Pericardium fibroblast (primary cell): ENCODE data around the gene BCAR3. TPM values are rescaled to one million over a fixed set of nuclear protein-coding genes. Genes with fewer than 3 reads are reported as not detected.

Experiments
- total RNA-seq: library from RNA; depleted of rRNA; stranded (reverse); fragments of >200 nt; gene quantifications from 2 replicates; pipeline ENCODE4 v1.2.3, GENCODE V29; 2015

Gene BCAR3
- 20.9 and 25.3 TPM in 2 replicates for total RNA-seq

DNA sequence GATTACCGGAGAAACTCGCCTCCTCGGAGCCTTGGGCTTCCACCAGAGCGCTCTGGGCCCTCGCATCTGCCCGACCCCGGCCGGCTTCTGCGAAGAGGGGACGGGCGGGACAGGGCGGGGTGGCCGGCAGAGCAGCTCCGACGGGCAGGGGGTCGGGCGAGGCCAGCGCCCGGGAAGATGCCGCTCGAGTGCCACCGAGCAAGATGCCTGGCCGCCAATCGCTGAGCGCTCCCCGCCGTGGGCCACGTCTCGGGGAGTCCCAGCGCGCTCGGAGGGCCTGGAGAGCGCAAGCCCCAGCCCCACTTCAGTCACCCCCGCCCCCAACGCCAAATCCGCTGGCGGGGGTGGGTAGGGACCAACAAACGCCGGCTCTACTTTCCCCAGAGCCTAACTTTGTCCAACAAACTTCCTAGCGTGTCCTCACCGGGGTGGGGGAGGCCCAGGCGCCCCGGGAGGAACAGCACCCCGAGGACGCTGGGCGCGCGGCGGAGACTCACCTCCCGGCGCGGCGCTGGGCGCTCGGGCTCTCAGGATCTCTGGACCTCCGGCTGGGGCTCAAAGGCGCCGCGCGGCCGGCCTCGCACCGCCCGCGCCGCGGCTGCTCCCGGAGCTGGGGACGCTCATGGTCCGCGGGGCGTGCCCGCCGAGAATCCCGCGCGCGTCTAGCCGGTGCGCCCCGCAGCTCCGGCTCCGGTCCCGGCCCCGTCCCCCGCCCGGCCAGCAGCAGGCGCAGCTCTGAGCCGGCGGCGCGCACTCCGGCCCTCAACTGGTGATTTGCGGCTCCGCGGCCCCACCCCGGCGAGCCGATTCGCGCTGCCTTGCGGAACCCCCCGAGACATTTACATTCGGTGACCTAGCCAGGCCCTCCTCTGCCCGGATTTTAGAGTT, at the start of gene BCAR3:
BCAR3 (minus strand) TSS at position 737 of the 888 bp plus-strand sequence. CDS start 6,907 bp downstream, outside the sequence.

Other genes starting within 250 kb of the BCAR3 start
- 11.8 and 20.4 TPM in 2 replicates for gene FNBP1L, start 233.7 kb downstream of the BCAR3 start, total RNA-seq
- 17.6 and 18.3 TPM in 2 replicates for gene DNTTIP2, start 197.4 kb upstream of the BCAR3 start, total RNA-seq
- 10.4 and 12.7 TPM in 2 replicates for gene GCLM, start 227.6 kb upstream of the BCAR3 start, total RNA-seq